Activated CD8-positive, alpha-beta T cell treated with anti-CD3 and anti-CD28 coated beads for 36 hours (primary cell): ENCODE data around the gene VAPB. TPM values are rescaled to one million over a fixed set of nuclear protein-coding genes. Genes with fewer than 3 reads are reported as not detected.

Experiments
- ATAC-seq: fragments of 200-7000 bp; cut with Tn5 transposase; one replicate; pipeline ENCODE4 v1.10.0; 2021; ENCODE audit warnings: mild to moderate bottlenecking, moderate library complexity
- CTCF ChIA-PET: fragments of 350-600 bp; sonication (Branson Sonifier 250); formaldehyde crosslinking; loops from one replicate; lab custom pipeline; 2021; ENCODE audit warnings: antibody characterized with exemption; lab: Charles Lee
- POLR2A ChIA-PET: fragments of 350-600 bp; sonication (Branson Sonifier 250); formaldehyde crosslinking; loops from one replicate; lab custom pipeline; 2021; ENCODE audit warnings: antibody characterized with exemption; lab: Charles Lee
- DNase-seq: peaks from one replicate; pipeline ENCODE4 v3.0.0-alpha.2; 2020
- H3K27ac Mint-ChIP-seq: one replicate; pipeline ENCODE4 v1.8.0; 2021; ENCODE audit warnings: mild to moderate bottlenecking, mixed read lengths
- H3K27me3 Mint-ChIP-seq: one replicate; pipeline ENCODE4 v1.8.0; 2021; ENCODE audit warnings: mixed read lengths
- H3K36me3 Mint-ChIP-seq: one replicate; pipeline ENCODE4 v1.8.0; 2021; ENCODE audit warnings: low read depth, mixed read lengths
- H3K4me1 Mint-ChIP-seq: one replicate; pipeline ENCODE4 v1.8.0; 2021; ENCODE audit warnings: low read depth, mixed read lengths
- H3K4me3 Mint-ChIP-seq: one replicate; pipeline ENCODE4 v1.8.0; 2021; ENCODE audit warnings: mild to moderate bottlenecking, moderate library complexity, mixed read lengths
- H3K9me3 Mint-ChIP-seq: one replicate; pipeline ENCODE4 v1.8.0; 2021; ENCODE audit warnings: mixed read lengths
- CTCF ChIP-seq: fragments of 200-600 bp; IDR thresholded peaks from one replicate; pipeline ENCODE4 v1.8.0; 2022; ENCODE audit warnings: antibody characterized with exemption, mild to moderate bottlenecking
- intact Hi-C: fragments of 100-400 bp; cut with micrococcal nuclease; formaldehyde crosslinking; loops from one replicate; pipeline ENCODE4 v1.10.0; 2022
- total RNA-seq, 2 experiments: library from RNA; stranded (reverse); gene quantifications; one replicate each; pipeline ENCODE4 v1.2.3, GENCODE V29; 2021

Gene VAPB
- total RNA-seq, 2 experiments from 2014 or later, result 46.3 to 46.8 TPM

DNA sequence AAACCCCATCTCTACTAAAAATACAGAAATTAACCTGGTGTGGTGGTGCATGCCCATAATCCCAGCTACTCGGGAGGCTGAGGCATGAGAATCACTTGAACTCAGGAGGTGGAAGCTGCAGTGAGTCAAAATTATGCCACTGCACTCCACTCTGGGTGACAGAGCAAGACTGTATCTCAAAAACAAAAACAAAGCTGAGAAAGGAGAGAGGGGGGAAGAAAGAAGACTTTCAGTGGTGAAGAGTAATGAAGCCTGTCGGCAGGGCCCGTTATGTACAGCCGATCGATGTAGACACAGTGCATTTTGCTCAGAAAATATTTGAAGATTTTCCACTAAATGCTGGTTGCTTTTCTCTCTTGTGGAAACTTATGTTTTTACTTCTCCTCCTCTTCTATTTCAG is 13.8 kb downstream of the VAPB start:
- POLR2A ChIA-PET, result interaction anchor here (0.7 kb wide), 1 partner anchor 498 kb away, joined by 7 read pairs; no protein-coding TSS in a partner anchor
- intact Hi-C loops, result no loop called here
- H3K4me1 Mint-ChIP-seq, result peaks cover 35% of the 10 kb centered on the region
- TF ChIP-seq CTCF, result no peak
- ATAC-seq (no peak), DNase-seq (no peak)
- H3K27me3 Mint-ChIP-seq, result no peaks in the 10 kb centered on the region
- peaks cover 17% of the 10 kb centered on the region for H3K36me3 Mint-ChIP-seq
- CTCF ChIA-PET, result no interaction called here
- no peaks in the 10 kb centered on the region for H3K9me3 Mint-ChIP-seq
- no peak overlapping the region for H3K4me3 Mint-ChIP-seq
- H3K27ac Mint-ChIP-seq, result no peak overlapping the region

- H3K27ac Mint-ChIP-seq, result no peak overlapping the region
- intact Hi-C loops, result no loop called here
- H3K27me3 Mint-ChIP-seq, result no peaks in the 10 kb centered on the region
- no peak overlapping the region for H3K4me3 Mint-ChIP-seq
- POLR2A ChIA-PET, result interaction anchor here (1.9 kb wide), 1 partner anchor 14 kb away, joined by 7 read pairs; the partner anchor contains the start of gene VAPB
- TF ChIP-seq CTCF, result no peak
- peaks cover 14% of the 10 kb centered on the region for H3K36me3 Mint-ChIP-seq
- CTCF ChIA-PET, result no interaction called here
- DNase-seq, result no peak
- H3K9me3 Mint-ChIP-seq, result no peaks in the 10 kb centered on the region
- peaks cover 35% of the 10 kb centered on the region for H3K4me1 Mint-ChIP-seq
- ATAC-seq, result no peak
These were observed 14.2 kb downstream of the VAPB start for GRCh38 chr20:58403272-58403671.

GRCh38 chr20:58405504-58406291 is 16.7 kb downstream of the VAPB start:
- no peaks in the 10 kb centered on the region for H3K9me3 Mint-ChIP-seq
- intact Hi-C loops, result no loop called here
- H3K4me1 Mint-ChIP-seq, result peaks cover 37% of the 10 kb centered on the region
- H3K4me3 Mint-ChIP-seq, result no peak overlapping the region
- TF ChIP-seq CTCF, result no peak
- ChIA-PET CTCF (interaction anchor here (1.3 to 1.8 kb wide), 2 partner anchors 11 to 18 kb away, joined by 3 to 4 read pairs; no protein-coding TSS in a partner anchor), POLR2A (interaction anchor here (1.2 kb wide), 2 partner anchors 14 to 23 kb away, joined by 3 to 4 read pairs; no protein-coding TSS in a partner anchor)
- no peaks in the 10 kb centered on the region for H3K27me3 Mint-ChIP-seq
- no peak overlapping the region for H3K27ac Mint-ChIP-seq
- H3K36me3 Mint-ChIP-seq, result peaks cover 4% of the 10 kb centered on the region
- DNase-seq (no peak), ATAC-seq (no peak)

- ChIA-PET CTCF (interaction anchor here (1.3 to 1.8 kb wide), 2 partner anchors 12 to 17 kb away, joined by 3 to 4 read pairs; no protein-coding TSS in a partner anchor), POLR2A (no interaction called here)
- no peak for TF ChIP-seq CTCF
- no peaks in the 10 kb centered on the region for H3K9me3 Mint-ChIP-seq
- no peak overlapping the region for H3K4me3 Mint-ChIP-seq
- H3K27ac Mint-ChIP-seq, result peak overlapping the region; percentile 51
- DNase-seq (no peak), ATAC-seq (no peak)
- peaks cover 38% of the 10 kb centered on the region for H3K4me1 Mint-ChIP-seq
- H3K27me3 Mint-ChIP-seq, result no peaks in the 10 kb centered on the region
- intact Hi-C loops, result no loop called here
- peaks cover 4% of the 10 kb centered on the region for H3K36me3 Mint-ChIP-seq
These were observed 17.5 kb downstream of the VAPB start for GRCh38 chr20:58406422-58407001.
